K562 (cell line): Measurements from ENCODE around the gene MED15. TPM values are rescaled to one million over a fixed set of nuclear protein-coding genes. Genes with fewer than 3 reads are reported as not detected.
A peak's percentile ranks its signal among the peaks of the same experiment; 100 is the strongest.

Experiments
- DACH1 ChIP-seq: fragments of 450-650 bp; IDR thresholded peaks from 2 replicates; pipeline ENCODE4 v1.6.1; 2018; ENCODE audit not compliant: partially characterized antibody
- DPF2 ChIP-seq: fragments of 450-650 bp; IDR thresholded peaks from 2 replicates; pipeline ENCODE4 v1.6.1; 2016
- EP400 ChIP-seq: fragments of 450-650 bp; IDR thresholded peaks from 2 replicates; pipeline ENCODE4 v1.6.1; 2017; ENCODE audit warnings: antibody characterized with exemption, mild to moderate bottlenecking, moderate library complexity
- ETS2 ChIP-seq: IDR thresholded peaks from 2 replicates; pipeline ENCODE4 v1.6.1; 2016; ENCODE audit warnings: borderline replicate concordance, missing genetic modification characterization, mild to moderate bottlenecking, moderate library complexity, missing compliant biosample characterization; ENCODE audit not compliant: poor library complexity, severe bottlenecking
- GMEB1 ChIP-seq: fragments of 250-450 bp; sonication (Bioruptor Pico); IDR thresholded peaks from 2 replicates; pipeline ENCODE4 v1.4.0; 2020; ENCODE audit warnings: mild to moderate bottlenecking
- HMBOX1 ChIP-seq: sonication (generic); IDR thresholded peaks from 2 replicates; pipeline ENCODE4 v1.6.1; 2016
- IRF2 ChIP-seq: sonication (generic); formaldehyde crosslinking; IDR thresholded peaks from 2 replicates; pipeline ENCODE4 v1.8.1; 2022; ENCODE audit warnings: mild to moderate bottlenecking, missing genetic modification reagents
- KAT8 ChIP-seq: fragments of 450-650 bp; IDR thresholded peaks from 2 replicates; pipeline ENCODE4 v1.6.1; 2016; ENCODE audit warnings: low read depth, mild to moderate bottlenecking
- KLF6 ChIP-seq: fragments of 250-450 bp; sonication (Bioruptor Pico); IDR thresholded peaks from 2 replicates; pipeline ENCODE4 v1.4.0; 2020; ENCODE audit warnings: mild to moderate bottlenecking, moderate library complexity, borderline replicate concordance
- NFE2 ChIP-seq: IDR thresholded peaks from 2 replicates; pipeline ENCODE4 v1.6.1; 2014; ENCODE audit warnings: antibody characterized with exemption, low read depth
- PML ChIP-seq: IDR thresholded peaks from 2 replicates; pipeline ENCODE4 v1.6.1; 2012; ENCODE audit warnings: low read length, inconsistent platforms
- PRDM10 ChIP-seq: fragments of 450-650 bp; IDR thresholded peaks from 2 replicates; pipeline ENCODE4 v1.6.1; 2018; ENCODE audit not compliant: partially characterized antibody
- PURB ChIP-seq: sonication (generic); formaldehyde crosslinking; IDR thresholded peaks from 2 replicates; pipeline ENCODE4 v1.9.0; 2021; ENCODE audit warnings: low read depth, mild to moderate bottlenecking, missing genetic modification reagents
- SIN3B ChIP-seq: fragments of 450-650 bp; IDR thresholded peaks from 2 replicates; pipeline ENCODE4 v1.6.1; 2017; ENCODE audit warnings: low read depth, mild to moderate bottlenecking, moderate library complexity
- SMAD3 ChIP-seq: fragments of 450-650 bp; formaldehyde crosslinking; conservative IDR thresholded peaks from 2 replicates; pipeline ENCODE4 v1.4.0; 2020; ENCODE audit warnings: mild to moderate bottlenecking
- TEAD4 ChIP-seq, 2 experiments: sonication (generic) in 1 of 2; formaldehyde crosslinking in 1 of 2; IDR thresholded peaks; 2 replicates each; pipeline versions ENCODE4 v1.6.1 to v1.8.0; 2012 to 2022; ENCODE audit warnings: borderline replicate concordance in 1 of 2, inconsistent platforms in 1 of 2, low read length in 1 of 2, mild to moderate bottlenecking in 1 of 2, missing genetic modification reagents in 1 of 2
- XRCC4 ChIP-seq: IDR thresholded peaks from one replicate; pipeline ENCODE4 v1.6.1; 2011; ENCODE audit not compliant: insufficient read depth, insufficient read length; ENCODE audit errors: extremely low read depth
- ZNF165 ChIP-seq: fragments of 250-450 bp; sonication (Bioruptor Pico); IDR thresholded peaks from 2 replicates; pipeline ENCODE4 v1.4.0; 2020; ENCODE audit warnings: borderline replicate concordance
- ZNF41 ChIP-seq: fragments of 250-450 bp; sonication (Bioruptor Pico); conservative IDR thresholded peaks from 2 replicates; pipeline ENCODE4 v1.4.0; 2020; ENCODE audit warnings: mild to moderate bottlenecking
- ZNF584 ChIP-seq: fragments of 200-800 bp; sonication (Bioruptor generic); IDR thresholded peaks from 2 replicates; pipeline ENCODE4 v1.6.1; 2016; ENCODE audit warnings: low read depth, mild to moderate bottlenecking, missing genetic modification characterization, missing compliant biosample characterization
- ZNF696 ChIP-seq: fragments of 250-450 bp; sonication (Bioruptor Pico); conservative IDR thresholded peaks from 2 replicates; pipeline ENCODE4 v1.4.0; 2020; ENCODE audit warnings: mild to moderate bottlenecking, moderate library complexity
- ZSCAN32 ChIP-seq: fragments of 450-650 bp; formaldehyde crosslinking; IDR thresholded peaks from 2 replicates; pipeline ENCODE4 v1.4.0; 2020; ENCODE audit warnings: mild to moderate bottlenecking, moderate library complexity
- polyA plus RNA-seq, 8 experiments: library from polyadenylated mRNA; depleted of rRNA in 4 of 8; stranded (reverse) in 5 of 8; unstranded in 3 of 8; fragments of >200 nt; fragmentation: Nextera tagmentation in 2 of 8; fragmentation: Illumina TruSeq in 1 of 8; extraction: Ambion mirVana in 2 of 8; extraction: Trizol in 1 of 8; gene quantifications; 2 replicates each; pipeline versions ENCODE4 v1.2.1 to v1.2.3, GENCODE V29; 2011 to 2014; ENCODE audit warnings: inconsistent platforms in 1 of 8, missing spikeins in 1 of 8
- total RNA-seq, 7 experiments: library from RNA; depleted of rRNA in 6 of 7; stranded (reverse); fragments of >200 nt in 6 of 7; fragmentation: Illumina TruSeq in 2 of 7; extraction: Trizol in 2 of 7; gene quantifications; 2 replicates each; pipeline versions ENCODE4 v1.2.1 to v1.2.3, GENCODE V29; 2011 to 2021; ENCODE audit warnings: low replicate concordance in 1 of 7

The MED15 gene
- total and polyA plus RNA-seq, 9 of the 15 experiments (the other 6 are each of a cell fraction or from before 2014, with no cell fraction given) = 4.0 to 271 (median 60.1) TPM

GRCh38 chr22:20628081-20628939 is 120.9 kb downstream of the MED15 start (continued):
- TF ChIP-seq HMBOX1 = no peak
- TF ChIP-seq EP400 = no peak
- no peak for TF ChIP-seq ZNF41 (CRISPR knock-in tag)
- no peak for TF ChIP-seq PURB (CRISPR knock-in tag)
- no peak for TF ChIP-seq PML
- TF ChIP-seq DPF2 = peak; percentile 54
- no peak for TF ChIP-seq KLF6 (CRISPR knock-in tag)
- no peak for TF ChIP-seq ZNF696 (CRISPR knock-in tag)
- TF ChIP-seq ZSCAN32 (CRISPR knock-in tag) = no peak
- no peak for TF ChIP-seq DACH1
- TF ChIP-seq ZNF584 (CRISPR knock-in tag) = no peak
- no peak for TF ChIP-seq NFE2
- TF ChIP-seq PRDM10 = no peak
- no peak for TF ChIP-seq ZNF165 (CRISPR knock-in tag)
- TF ChIP-seq SMAD3 = no peak
- TF ChIP-seq KAT8 = no peak
- TF ChIP-seq GMEB1 = no peak
- TF ChIP-seq ETS2 (tag) = no peak
- TF ChIP-seq TEAD4 (IDR thresholded peaks at IDR 0.05; ENCODE audit: low read length) = no peak
- peak; percentile 51 for TF ChIP-seq TEAD4 (CRISPR knock-in tag; IDR thresholded peaks at IDR 0.05; ENCODE audit: borderline replicate concordance)
- no peak for TF ChIP-seq IRF2
- TF ChIP-seq SIN3B = no peak
- no peak for TF ChIP-seq XRCC4
